ENCODE results near the gene FAR2.
"Not testable (repeated sequence)": the region's sequence is repeated elsewhere in the genome, so short reads cannot be mapped to it uniquely, and the experiment has no call there.

GRCh38 chr12:29290475-29290874 lies 141.4 kb downstream of the FAR2 start:
- TF ChIP-seq CTCF (optimal IDR thresholded peaks at IDR 0.05 in 1 of 3, IDR thresholded peaks at IDR 0.05 in 1 of 3, conservative IDR thresholded peaks at IDR 0.05 in 1 of 3; ENCODE audit: extremely low read depth in 1 of 3, insufficient read depth in 2 of 3, low read length in 3 of 3); EZH2 (IDR thresholded peaks at IDR 0.05; ENCODE audit: low read length): not testable (repeated sequence)

Measured in keratinocyte (primary cell).